CD14-positive monocyte (primary cell): ENCODE data around the gene SIX5. TPM values are rescaled to one million over a fixed set of nuclear protein-coding genes. Genes with fewer than 3 reads are reported as not detected.
A peak's percentile ranks its signal among the peaks of the same experiment; 100 is the strongest.
"Not testable (repeated sequence)": the region's sequence is repeated elsewhere in the genome, so short reads cannot be mapped to it uniquely, and the experiment has no call there.

Experiments
- DNase-seq, 3 donors: peaks; one replicate each; pipeline ENCODE4 v3.0.0-alpha.2; 2011 to 2022
- H2AFZ ChIP-seq: 2 replicates; pipeline ENCODE4 v1.6.0; 2012; ENCODE audit warnings: mild to moderate bottlenecking, low read depth, low read length, inconsistent platforms; ENCODE audit not compliant: insufficient read depth, poor library complexity, severe bottlenecking
- H3K27ac ChIP-seq, 2 donors: 1 replicate in 1 of 2; 2 replicates in 1 of 2; pipeline ENCODE4 v1.5.1; 2012 to 2013; ENCODE audit warnings: low read length in 2 of 2, control low read depth in 1 of 2, inconsistent platforms in 1 of 2, low read depth in 1 of 2, mild to moderate bottlenecking in 1 of 2
- H3K27me3 ChIP-seq, 2 donors: one replicate each; pipeline versions ENCODE4 v1.6.0 to v1.6.1; 2011 to 2013; ENCODE audit warnings: low read length in 2 of 2; ENCODE audit not compliant: control insufficient read depth in 2 of 2, insufficient read depth in 2 of 2
- H3K36me3 ChIP-seq, 2 donors: replicated peaks in 1 of 2; 1 replicate in 1 of 2; 2 replicates in 1 of 2; pipeline versions ENCODE4 v1.5.1 to v1.6.1; 2012 to 2013; ENCODE audit warnings: low read length in 2 of 2, control low read depth in 1 of 2, inconsistent platforms in 1 of 2, mild to moderate bottlenecking in 1 of 2; ENCODE audit not compliant: insufficient read depth in 2 of 2, control insufficient read depth in 1 of 2
- H3K4me1 ChIP-seq, 2 donors: 1 replicate in 1 of 2; 2 replicates in 1 of 2; pipeline versions ENCODE4 v1.5.1 to v1.6.1; 2012 to 2013; ENCODE audit warnings: low read length in 2 of 2, control low read depth in 1 of 2, inconsistent platforms in 1 of 2, mild to moderate bottlenecking in 1 of 2, moderate library complexity in 1 of 2; ENCODE audit not compliant: insufficient read depth in 2 of 2, control insufficient read depth in 1 of 2
- H3K4me2 ChIP-seq: replicated peaks from 2 replicates; pipeline ENCODE3; 2012; ENCODE audit warnings: low read length, moderate library complexity, mild to moderate bottlenecking; ENCODE audit not compliant: poor library complexity, severe bottlenecking; ENCODE audit errors: extremely low read depth
- H3K4me3 ChIP-seq, 3 experiments: fragments of 200-600 bp in 1 of 3; sonication (generic) in 1 of 3; replicated peaks in 1 of 3; 1 replicate in 2 of 3; 2 replicates in 1 of 3; pipeline ENCODE4 v1.5.1; 2011 to 2013; ENCODE audit warnings: low read length in 3 of 3, mild to moderate bottlenecking in 3 of 3, control low read depth in 2 of 3, low read depth in 2 of 3, inconsistent platforms in 1 of 3, moderate library complexity in 1 of 3
- H3K79me2 ChIP-seq: 2 replicates; pipeline ENCODE4 v1.6.0; 2012; ENCODE audit warnings: mild to moderate bottlenecking, control low read depth, inconsistent platforms, low read length, moderate library complexity; ENCODE audit not compliant: insufficient read depth
- H3K9ac ChIP-seq: 2 replicates; pipeline ENCODE4 v1.6.0; 2017; ENCODE audit warnings: low read length, mild to moderate bottlenecking; ENCODE audit not compliant: insufficient read depth, poor library complexity, severe bottlenecking
- H3K9me3 ChIP-seq, 2 donors: replicated peaks in 1 of 2; 1 replicate in 1 of 2; 2 replicates in 1 of 2; pipeline versions ENCODE4 v1.5.1 to v1.6.1; 2012 to 2013; ENCODE audit warnings: low read length in 2 of 2, control low read depth in 1 of 2; ENCODE audit not compliant: control insufficient read depth in 1 of 2, insufficient read depth in 1 of 2
- H4K20me1 ChIP-seq: 2 replicates; pipeline ENCODE4 v1.6.0; 2012; ENCODE audit warnings: mild to moderate bottlenecking, low read length, control low read depth, moderate library complexity; ENCODE audit not compliant: insufficient read depth
- H3K27ac Mint-ChIP-seq, 7 donors: one replicate each; pipeline ENCODE4 v1.8.0; 2020; ENCODE audit warnings: mild to moderate bottlenecking in 7 of 7, mixed read lengths in 7 of 7, moderate library complexity in 6 of 7, inconsistent platforms in 2 of 7
- H3K27me3 Mint-ChIP-seq, 3 donors: one replicate each; pipeline ENCODE4 v1.8.0; 2021 to 2022; ENCODE audit warnings: low read depth in 3 of 3, mild to moderate bottlenecking in 3 of 3, mixed read lengths in 3 of 3, moderate library complexity in 3 of 3, inconsistent platforms in 1 of 3
- H3K36me3 Mint-ChIP-seq, 2 donors: one replicate each; pipeline ENCODE4 v1.8.0; 2020; ENCODE audit warnings: mixed read lengths in 2 of 2, inconsistent platforms in 1 of 2, mild to moderate bottlenecking in 1 of 2
- H3K4me1 Mint-ChIP-seq: one replicate; pipeline ENCODE4 v1.8.0; 2020; ENCODE audit warnings: mild to moderate bottlenecking, mixed read lengths
- H3K4me3 Mint-ChIP-seq, 2 donors: one replicate each; pipeline ENCODE4 v1.8.0; 2020; ENCODE audit warnings: mild to moderate bottlenecking in 2 of 2, mixed read lengths in 2 of 2, moderate library complexity in 1 of 2
- H3K9me3 Mint-ChIP-seq, 7 donors: one replicate each; pipeline ENCODE4 v1.8.0; 2020 to 2022; ENCODE audit warnings: mixed read lengths in 7 of 7, mild to moderate bottlenecking in 6 of 7, moderate library complexity in 6 of 7, inconsistent platforms in 2 of 7
- WGBS: methylation state at CpG from one replicate; pipeline ENCODE4 v1.1.5; 2013; ENCODE audit warnings: missing lambda C conversion rate; ENCODE audit not compliant: insufficient coverage; 5-methylcytosine and 5-hydroxymethylcytosine counted together
- intact Hi-C, 2 donors: fragments of 100-400 bp; cut with micrococcal nuclease; formaldehyde crosslinking; loops; one replicate each; pipeline versions ENCODE4 v1.15.0 to v1.15.1; 2023
- polyA plus RNA-seq, 3 donors: library from polyadenylated mRNA; depleted of rRNA in 1 of 3; unstranded in 2 of 3; stranded (reverse) in 1 of 3; fragments of 300-500 nt in 2 of 3; fragments of >200 nt in 1 of 3; fragmentation: Illumina TruSeq in 2 of 3; gene quantifications; 1 replicate in 2 of 3; 2 replicates in 1 of 3; pipeline ENCODE4 v1.2.3, GENCODE V29; 2012 to 2021
- TF ChIP-seq, protein P1 (sequence below): fragments of 200-600 bp; IDR thresholded peaks from one replicate; pipeline ENCODE4 v1.8.0; 2022; ENCODE audit warnings: antibody characterized with exemption, mild to moderate bottlenecking

SIX5 gene
- polyA plus RNA-seq, 3 donors: 0.04 TPM; not detected in 2

- Histone ChIP-seq H3K36me3 (no peaks in the 10 kb centered on the region), H3K4me3 (peak within 1 kb of the TSS; percentile 70 to 90 (median 72)), H3K9me3 (no peaks in the 10 kb centered on the region), H3K27ac (peak within 1 kb of the TSS; percentile 11 to 90), H4K20me1 (peaks cover 32% of the 10 kb centered on the region), H3K9ac (peak within 1 kb of the TSS; percentile 87), H3K27me3 (no peaks in the 10 kb centered on the region), H2AFZ (peak within 1 kb of the TSS; percentile 75), H3K4me2 (peak within 1 kb of the TSS; percentile 88), H3K4me1 (peaks cover 14 to 19% of the 10 kb centered on the region in 2 donors), H3K79me2 (peaks cover 51% of the 10 kb centered on the region)
- TF ChIP-seq, protein P1, sequence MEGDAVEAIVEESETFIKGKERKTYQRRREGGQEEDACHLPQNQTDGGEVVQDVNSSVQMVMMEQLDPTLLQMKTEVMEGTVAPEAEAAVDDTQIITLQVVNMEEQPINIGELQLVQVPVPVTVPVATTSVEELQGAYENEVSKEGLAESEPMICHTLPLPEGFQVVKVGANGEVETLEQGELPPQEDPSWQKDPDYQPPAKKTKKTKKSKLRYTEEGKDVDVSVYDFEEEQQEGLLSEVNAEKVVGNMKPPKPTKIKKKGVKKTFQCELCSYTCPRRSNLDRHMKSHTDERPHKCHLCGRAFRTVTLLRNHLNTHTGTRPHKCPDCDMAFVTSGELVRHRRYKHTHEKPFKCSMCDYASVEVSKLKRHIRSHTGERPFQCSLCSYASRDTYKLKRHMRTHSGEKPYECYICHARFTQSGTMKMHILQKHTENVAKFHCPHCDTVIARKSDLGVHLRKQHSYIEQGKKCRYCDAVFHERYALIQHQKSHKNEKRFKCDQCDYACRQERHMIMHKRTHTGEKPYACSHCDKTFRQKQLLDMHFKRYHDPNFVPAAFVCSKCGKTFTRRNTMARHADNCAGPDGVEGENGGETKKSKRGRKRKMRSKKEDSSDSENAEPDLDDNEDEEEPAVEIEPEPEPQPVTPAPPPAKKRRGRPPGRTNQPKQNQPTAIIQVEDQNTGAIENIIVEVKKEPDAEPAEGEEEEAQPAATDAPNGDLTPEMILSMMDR: no peak
- peaks cover 0 to 2% (median 0%) of the 10 kb centered on the region in 7 donors for H3K9me3 Mint-ChIP-seq
- intact Hi-C loops: loop anchor here (2.0 to 10.0 kb wide), 4 partner anchors 14 to 157 kb away; partner anchors contain the start of genes FOXA3 (in 1 of the 2), IRF2BP1 (in 1 of the 2), QPCTL (in 1 of the 2) and SYMPK (in 1 of the 2)
- peaks cover 2 to 17% of the 10 kb centered on the region in 2 donors for H3K36me3 Mint-ChIP-seq
- H3K27ac Mint-ChIP-seq: peak within 1 kb of the TSS; percentile 87 to 97 (median 93)
- peak within 1 kb of the TSS; percentile 84 to 97 for H3K4me3 Mint-ChIP-seq
- peaks cover 0 to under 1% (median 0%) of the 10 kb centered on the region in 3 donors for H3K27me3 Mint-ChIP-seq
- H3K4me1 Mint-ChIP-seq: peaks cover 22% of the 10 kb centered on the region
- DNase-seq: peak; percentile 95 to 96 (median 95)
- under 1% methylated on average over 40 of the region's 48 CpGs for WGBS
Measured at GRCh38 chr19:45730368-45731288, 38.4 kb downstream of the SIX5 start, which contains the start of gene FBXO46. Gene FBXO46, minus strand, starts transcription at chr19:45730896. Its CDS starts 17,401 bp downstream, at chr19:45713495.

GRCh38 chr19:45729800-45730290 is 39.2 kb downstream of the SIX5 start:
- WGBS: 8% methylated on average over 6 of the region's 10 CpGs
- peak overlapping the region; percentile 87 for H3K9ac ChIP-seq
- H3K4me1 Mint-ChIP-seq: peaks cover 22% of the 10 kb centered on the region
- peak overlapping the region; percentile 88 for H3K4me2 ChIP-seq
- H3K27ac Mint-ChIP-seq: peak overlapping the region; percentile 87 to 97 (median 93)
- H3K4me3 Mint-ChIP-seq: peak overlapping the region; percentile 84 to 97
- intact Hi-C loops: loop anchor here (2.0 to 10.0 kb wide), 4 partner anchors 13 to 157 kb away; partner anchors contain the start of genes FOXA3 (in 1 of the 2), IRF2BP1 (in 1 of the 2), QPCTL (in 1 of the 2) and SYMPK (in 1 of the 2)
- H3K27ac ChIP-seq: peak overlapping the region in 1 of 2 donors; percentile 90
- peaks cover 14 to 19% of the 10 kb centered on the region in 2 donors for H3K4me1 ChIP-seq
- H3K9me3 ChIP-seq: no peaks in the 10 kb centered on the region
- H3K27me3 ChIP-seq: no peaks in the 10 kb centered on the region
- peaks cover 39% of the 10 kb centered on the region for H4K20me1 ChIP-seq
- peak overlapping the region; percentile 70 to 90 (median 72) for H3K4me3 ChIP-seq
- H3K27me3 Mint-ChIP-seq: no peaks in the 10 kb centered on the region
- no peaks in the 10 kb centered on the region for H3K36me3 ChIP-seq
- H3K79me2 ChIP-seq: peaks cover 59% of the 10 kb centered on the region
- no peak for DNase-seq
- H2AFZ ChIP-seq: peak overlapping the region; percentile 75
- TF ChIP-seq, protein P1: no peak
- H3K9me3 Mint-ChIP-seq: peaks cover 0 to 2% (median 0%) of the 10 kb centered on the region in 7 donors
- H3K36me3 Mint-ChIP-seq: peaks cover 2 to 19% of the 10 kb centered on the region in 2 donors

GRCh38 chr19:45728683-45729082 is 40.4 kb downstream of the SIX5 start:
- H3K27ac ChIP-seq, H3K36me3 ChIP-seq, H3K4me2 ChIP-seq, H3K9me3 Mint-ChIP-seq, H2AFZ ChIP-seq, H3K9ac ChIP-seq, H3K27me3 Mint-ChIP-seq, intact Hi-C loops, H3K4me3 Mint-ChIP-seq, H3K9me3 ChIP-seq, H3K27ac Mint-ChIP-seq, DNase-seq, H3K4me3 ChIP-seq, H3K27me3 ChIP-seq: not testable (repeated sequence)
- Histone ChIP-seq H3K79me2 (peaks cover 71% of the 10 kb centered on the region), H3K4me1 (peaks cover 14 to 19% of the 10 kb centered on the region in 2 donors), H4K20me1 (peaks cover 47% of the 10 kb centered on the region)
- H3K4me1 Mint-ChIP-seq: peaks cover 22% of the 10 kb centered on the region
- H3K36me3 Mint-ChIP-seq: peaks cover 6 to 19% of the 10 kb centered on the region in 2 donors
- whole genome bisulfite sequencing: 97% methylated on average over 15 of the region's 18 CpGs
